Erythroblast (primary cell): ENCODE data around the gene CCDC102A.

Source experiments
- GATA1 ChIP-seq: IDR thresholded peaks from 2 replicates; pipeline ENCODE4 v1.6.1; 2011; ENCODE audit warnings: low read depth, mild to moderate bottlenecking, control low read depth, low read length, moderate library complexity
- POLR2A ChIP-seq: IDR thresholded peaks from 2 replicates; pipeline ENCODE4 v1.6.1; 2011; ENCODE audit warnings: mild to moderate bottlenecking, low read length

GRCh38 chr16:57516773-57517172 lies 19.6 kb downstream of the CCDC102A start:
- TF ChIP-seq POLR2A (no peak), GATA1 (no peak)
